HCT116 (cell line): ENCODE results near the gene STK39. TPM values are rescaled to one million over a fixed set of nuclear protein-coding genes. Genes with fewer than 3 reads are reported as not detected.

Experiments used
- ATAC-seq: fragments of 200-7000 bp; cut with Tn5 transposase; 2 replicates; pipeline ENCODE4 v1.9.1; 2020; ENCODE audit warnings: mild to moderate bottlenecking, moderate library complexity
- BruUV-seq: library from RNA; stranded (reverse); fragments of 400-500 nt; replicated peaks from 2 replicates; lab custom pipeline; 2021; lab: Mats Ljungman, UMichigan
- CTCF ChIA-PET: fragments of 300-600 bp; sonication (Branson Sonifier 250); formaldehyde crosslinking; loops from one replicate; lab custom pipeline; 2021; ENCODE audit warnings: antibody characterized with exemption; lab: Charles Lee
- POLR2A ChIA-PET: fragments of 300-600, 350-600 bp; sonication (Branson Sonifier 250); formaldehyde crosslinking; loops from one replicate; lab custom pipeline; 2021; ENCODE audit warnings: antibody characterized with exemption; lab: Charles Lee
- RAD21 ChIA-PET, 2 experiments: fragments of 300-600 bp; sonication (Branson Sonifier 250); formaldehyde crosslinking; loops; one replicate each; lab custom pipeline; 2023; ENCODE audit warnings: low total read pairs in 2 of 2; ENCODE audit not compliant: uncharacterized antibody in 2 of 2, unreplicated experiment in 2 of 2, low non-redundant PET in 1 of 2; lab: Charles Lee
- DNase-seq: peaks from one replicate; pipeline ENCODE4 v3.0.0-alpha.2; 2010; ENCODE audit warnings: low read depth, low spot score
- H2AFZ ChIP-seq: fragments of 200-600 bp; shearing (Covaris generic), sonication (generic); 2 replicates; pipeline ENCODE4 v1.6.1; 2017; ENCODE audit warnings: low read depth, mixed run types, mixed read lengths, antibody characterized with exemption, low read length; ENCODE audit not compliant: poor library complexity, severe bottlenecking
- H3K27ac ChIP-seq: 2 replicates; pipeline ENCODE4 v1.5.1; 2012; ENCODE audit warnings: low read depth, low read length
- H3K27me3 ChIP-seq: fragments of 200-600 bp; sonication (generic); 2 replicates; pipeline ENCODE4 v1.6.1; 2016; ENCODE audit warnings: mixed run types, low read length, mixed read lengths; ENCODE audit not compliant: insufficient read depth
- H3K36me3 ChIP-seq, 2 experiments: fragments of 200-500 bp in 1 of 2; fragments of 200-600 bp in 1 of 2; sonication (Bioruptor generic) in 1 of 2; sonication (generic) in 1 of 2; 2 replicates each; pipeline versions ENCODE4 v1.5.1 to v1.6.1; 2014 to 2016; ENCODE audit warnings: low read length in 2 of 2, inconsistent platforms in 1 of 2, mixed read lengths in 1 of 2, mixed run types in 1 of 2; ENCODE audit not compliant: insufficient read depth in 2 of 2, control insufficient read depth in 1 of 2
- H3K4me1 ChIP-seq, 2 experiments: fragments of 200-600 bp in 1 of 2; sonication (generic) in 1 of 2; 2 replicates each; pipeline versions ENCODE4 v1.5.1 to v1.6.1; 2012 to 2017; ENCODE audit warnings: low read length in 2 of 2, inconsistent platforms in 1 of 2, mild to moderate bottlenecking in 1 of 2, mixed read lengths in 1 of 2, mixed run types in 1 of 2, moderate library complexity in 1 of 2; ENCODE audit not compliant: insufficient read depth in 2 of 2, control insufficient read depth in 1 of 2
- H3K4me2 ChIP-seq: fragments of 200-600 bp; sonication (generic); 2 replicates; pipeline ENCODE4 v1.6.1; 2017; ENCODE audit warnings: mixed run types, low read length, mixed read lengths
- H3K4me3 ChIP-seq, 2 experiments: fragments of 200-600 bp in 1 of 2; sonication (generic) in 1 of 2; replicated peaks in 1 of 2; 2 replicates each; pipeline ENCODE4 v1.5.1; 2011 to 2016; ENCODE audit warnings: low read length in 2 of 2, control low read depth in 1 of 2, low read depth in 1 of 2, mild to moderate bottlenecking in 1 of 2, mixed read lengths in 1 of 2, mixed run types in 1 of 2
- H3K79me2 ChIP-seq: fragments of 200-600 bp; sonication (generic); 2 replicates; pipeline ENCODE4 v1.6.1; 2017; ENCODE audit warnings: mild to moderate bottlenecking, mixed run types, low read length, moderate library complexity, mixed read lengths; ENCODE audit not compliant: insufficient read depth
- H3K9ac ChIP-seq: fragments of 200-600 bp; sonication (generic); 2 replicates; pipeline ENCODE4 v1.6.1; 2016; ENCODE audit warnings: low read length, mixed read lengths
- H3K9me2 ChIP-seq: fragments of 200-600 bp; sonication (generic), shearing (Covaris generic); 2 replicates; pipeline ENCODE4 v1.6.1; 2017; ENCODE audit warnings: mixed run types, mild to moderate bottlenecking, moderate library complexity; ENCODE audit not compliant: insufficient read depth
- H3K9me3 ChIP-seq, 2 experiments: fragments of 200-500 bp in 1 of 2; fragments of 200-600 bp in 1 of 2; sonication (Bioruptor generic) in 1 of 2; sonication (generic) in 1 of 2; 2 replicates each; pipeline ENCODE4 v1.6.1; 2014 to 2017; ENCODE audit warnings: low read length in 2 of 2, mixed read lengths in 2 of 2, inconsistent platforms in 1 of 2, low read depth in 1 of 2, mild to moderate bottlenecking in 1 of 2, mixed run types in 1 of 2, moderate library complexity in 1 of 2; ENCODE audit not compliant: control insufficient read depth in 1 of 2, insufficient read depth in 1 of 2
- H4K20me1 ChIP-seq: fragments of 200-600 bp; sonication (generic), shearing (Covaris generic); 2 replicates; pipeline ENCODE4 v1.6.1; 2017; ENCODE audit warnings: mixed run types, mild to moderate bottlenecking, moderate library complexity; ENCODE audit not compliant: insufficient read depth
- EZH2phosphoT487 ChIP-seq: fragments of 200-600 bp; IDR thresholded peaks from 2 replicates; pipeline ENCODE4 v1.6.1; 2018; ENCODE audit warnings: antibody characterized with exemption, borderline replicate concordance
- FOSL1 ChIP-seq: IDR thresholded peaks from 2 replicates; pipeline ENCODE4 v1.6.1; 2012; ENCODE audit warnings: low read depth
- POLR2A ChIP-seq: IDR thresholded peaks from 2 replicates; pipeline ENCODE4 v1.7.0; 2011; ENCODE audit warnings: borderline replicate concordance; ENCODE audit not compliant: insufficient read depth, insufficient read length; ENCODE audit errors: extremely low read depth
- SRF ChIP-seq: IDR thresholded peaks from 2 replicates; pipeline ENCODE4 v1.6.1; 2012; ENCODE audit warnings: low read depth
- YY1 ChIP-seq: IDR thresholded peaks from 2 replicates; pipeline ENCODE4 v1.6.1; 2011; ENCODE audit warnings: low read length, low read depth, moderate library complexity, mild to moderate bottlenecking; ENCODE audit not compliant: insufficient replicate concordance; ENCODE audit errors: extremely low read depth
- intact Hi-C: fragments of 100-400 bp; cut with micrococcal nuclease; formaldehyde crosslinking; loops from 2 replicates; pipeline ENCODE4 v1.10.0; 2022
- total RNA-seq: library from RNA; stranded (reverse); gene quantifications from one replicate; pipeline ENCODE4 v1.2.1, GENCODE V29; 2021; ENCODE audit not compliant: unreplicated experiment
- TF ChIP-seq, protein P1 (sequence below), 3 experiments: fragments of 200-600 bp in 1 of 3; sonication (generic) in 1 of 3; IDR thresholded peaks in 2 of 3; conservative IDR thresholded peaks in 1 of 3; 2 replicates each; pipeline ENCODE4 v1.5.1; 2012 to 2017; ENCODE audit warnings: low read depth in 2 of 3, low read length in 2 of 3, antibody characterized with exemption in 1 of 3, borderline replicate concordance in 1 of 3, control low read depth in 1 of 3, mild to moderate bottlenecking in 1 of 3, mixed read lengths in 1 of 3, mixed run types in 1 of 3, moderate library complexity in 1 of 3; ENCODE audit not compliant: insufficient read depth in 1 of 3
- TF ChIP-seq, protein P2 (sequence below): IDR thresholded peaks from 2 replicates; pipeline ENCODE4 v1.6.1; 2011; ENCODE audit warnings: mild to moderate bottlenecking, low read length, moderate library complexity; ENCODE audit not compliant: insufficient replicate concordance; ENCODE audit errors: extremely low read depth
- TF ChIP-seq, protein P3 (sequence below): IDR thresholded peaks from 2 replicates; pipeline ENCODE4 v1.6.1; 2012
- TF ChIP-seq, protein P4 (sequence below): IDR thresholded peaks from 2 replicates; pipeline ENCODE4 v1.6.1; 2012; ENCODE audit warnings: low read depth

Gene STK39
- total RNA-seq, 1 experiment from 2014 or later: 118 TPM

DNA sequence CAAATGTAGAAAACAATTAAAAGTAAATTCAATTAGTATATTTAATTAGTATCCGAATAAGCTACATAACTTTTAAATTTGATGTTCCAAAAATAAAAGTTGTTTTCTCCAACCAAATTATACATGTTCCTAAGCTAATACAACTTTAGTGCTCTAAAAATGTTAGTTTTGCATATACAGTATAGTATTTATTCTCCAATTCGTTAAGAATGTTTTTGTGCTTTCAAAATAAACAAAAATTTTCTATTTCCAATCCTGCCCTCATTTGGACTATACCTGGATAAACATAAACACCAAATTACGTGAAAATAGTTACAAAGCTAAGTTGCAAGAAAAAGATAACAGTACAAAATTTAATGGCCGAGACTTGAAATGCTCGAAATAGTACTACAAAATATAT is 71.9 kb downstream of the STK39 start:
- peaks cover 0 to 3% of the 10 kb centered on the region in 2 experiments; a peak in 1 of 4 replicates for H3K36me3 ChIP-seq
- POLR2A ChIA-PET: interaction anchor here (1.2 kb wide), 1 partner anchor 10 kb away, joined by 3 read pairs; no protein-coding TSS in a partner anchor
- H3K9me2 ChIP-seq: no peaks in the 10 kb centered on the region
- no peak overlapping the region for H2AFZ ChIP-seq
- peaks cover 11 to 52% of the 10 kb centered on the region in 2 experiments; a peak in 3 of 4 replicates for H3K4me1 ChIP-seq
- no peaks in the 10 kb centered on the region for H3K27me3 ChIP-seq
- H3K4me3 ChIP-seq: no peak overlapping the region
- CTCF ChIA-PET: no interaction called here
- ATAC-seq (no peak), DNase-seq (no peak)
- H3K9me3 ChIP-seq: no peaks in the 10 kb centered on the region
- BruUV-seq: no TSS peak
- no peak overlapping the region for H3K27ac ChIP-seq
- peaks cover 96% of the 10 kb centered on the region for H3K79me2 ChIP-seq
- RAD21 ChIA-PET: no interaction called here
- H4K20me1 ChIP-seq: no peaks in the 10 kb centered on the region
- no peak overlapping the region for H3K9ac ChIP-seq
- H3K4me2 ChIP-seq: no peak overlapping the region
- TF ChIP-seq FOSL1 (no peak), POLR2A (no peak), SRF (no peak), EZH2phosphoT487 (no peak), YY1 (no peak)
- TF ChIP-seq, protein P1, sequence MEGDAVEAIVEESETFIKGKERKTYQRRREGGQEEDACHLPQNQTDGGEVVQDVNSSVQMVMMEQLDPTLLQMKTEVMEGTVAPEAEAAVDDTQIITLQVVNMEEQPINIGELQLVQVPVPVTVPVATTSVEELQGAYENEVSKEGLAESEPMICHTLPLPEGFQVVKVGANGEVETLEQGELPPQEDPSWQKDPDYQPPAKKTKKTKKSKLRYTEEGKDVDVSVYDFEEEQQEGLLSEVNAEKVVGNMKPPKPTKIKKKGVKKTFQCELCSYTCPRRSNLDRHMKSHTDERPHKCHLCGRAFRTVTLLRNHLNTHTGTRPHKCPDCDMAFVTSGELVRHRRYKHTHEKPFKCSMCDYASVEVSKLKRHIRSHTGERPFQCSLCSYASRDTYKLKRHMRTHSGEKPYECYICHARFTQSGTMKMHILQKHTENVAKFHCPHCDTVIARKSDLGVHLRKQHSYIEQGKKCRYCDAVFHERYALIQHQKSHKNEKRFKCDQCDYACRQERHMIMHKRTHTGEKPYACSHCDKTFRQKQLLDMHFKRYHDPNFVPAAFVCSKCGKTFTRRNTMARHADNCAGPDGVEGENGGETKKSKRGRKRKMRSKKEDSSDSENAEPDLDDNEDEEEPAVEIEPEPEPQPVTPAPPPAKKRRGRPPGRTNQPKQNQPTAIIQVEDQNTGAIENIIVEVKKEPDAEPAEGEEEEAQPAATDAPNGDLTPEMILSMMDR (IDR thresholded peaks at IDR 0.05 in 2 of 3, conservative IDR thresholded peaks at IDR 0.05 in 1 of 3; ENCODE audit: borderline replicate concordance in 1 of 3, insufficient read depth in 1 of 3, low read depth in 2 of 3, low read length in 2 of 3): no peak
- TF ChIP-seq, protein P2, sequence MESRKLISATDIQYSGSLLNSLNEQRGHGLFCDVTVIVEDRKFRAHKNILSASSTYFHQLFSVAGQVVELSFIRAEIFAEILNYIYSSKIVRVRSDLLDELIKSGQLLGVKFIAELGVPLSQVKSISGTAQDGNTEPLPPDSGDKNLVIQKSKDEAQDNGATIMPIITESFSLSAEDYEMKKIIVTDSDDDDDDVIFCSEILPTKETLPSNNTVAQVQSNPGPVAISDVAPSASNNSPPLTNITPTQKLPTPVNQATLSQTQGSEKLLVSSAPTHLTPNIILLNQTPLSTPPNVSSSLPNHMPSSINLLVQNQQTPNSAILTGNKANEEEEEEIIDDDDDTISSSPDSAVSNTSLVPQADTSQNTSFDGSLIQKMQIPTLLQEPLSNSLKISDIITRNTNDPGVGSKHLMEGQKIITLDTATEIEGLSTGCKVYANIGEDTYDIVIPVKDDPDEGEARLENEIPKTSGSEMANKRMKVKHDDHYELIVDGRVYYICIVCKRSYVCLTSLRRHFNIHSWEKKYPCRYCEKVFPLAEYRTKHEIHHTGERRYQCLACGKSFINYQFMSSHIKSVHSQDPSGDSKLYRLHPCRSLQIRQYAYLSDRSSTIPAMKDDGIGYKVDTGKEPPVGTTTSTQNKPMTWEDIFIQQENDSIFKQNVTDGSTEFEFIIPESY: no peak
- TF ChIP-seq, protein P3, sequence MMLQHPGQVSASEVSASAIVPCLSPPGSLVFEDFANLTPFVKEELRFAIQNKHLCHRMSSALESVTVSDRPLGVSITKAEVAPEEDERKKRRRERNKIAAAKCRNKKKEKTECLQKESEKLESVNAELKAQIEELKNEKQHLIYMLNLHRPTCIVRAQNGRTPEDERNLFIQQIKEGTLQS: no peak
- TF ChIP-seq, protein P4, sequence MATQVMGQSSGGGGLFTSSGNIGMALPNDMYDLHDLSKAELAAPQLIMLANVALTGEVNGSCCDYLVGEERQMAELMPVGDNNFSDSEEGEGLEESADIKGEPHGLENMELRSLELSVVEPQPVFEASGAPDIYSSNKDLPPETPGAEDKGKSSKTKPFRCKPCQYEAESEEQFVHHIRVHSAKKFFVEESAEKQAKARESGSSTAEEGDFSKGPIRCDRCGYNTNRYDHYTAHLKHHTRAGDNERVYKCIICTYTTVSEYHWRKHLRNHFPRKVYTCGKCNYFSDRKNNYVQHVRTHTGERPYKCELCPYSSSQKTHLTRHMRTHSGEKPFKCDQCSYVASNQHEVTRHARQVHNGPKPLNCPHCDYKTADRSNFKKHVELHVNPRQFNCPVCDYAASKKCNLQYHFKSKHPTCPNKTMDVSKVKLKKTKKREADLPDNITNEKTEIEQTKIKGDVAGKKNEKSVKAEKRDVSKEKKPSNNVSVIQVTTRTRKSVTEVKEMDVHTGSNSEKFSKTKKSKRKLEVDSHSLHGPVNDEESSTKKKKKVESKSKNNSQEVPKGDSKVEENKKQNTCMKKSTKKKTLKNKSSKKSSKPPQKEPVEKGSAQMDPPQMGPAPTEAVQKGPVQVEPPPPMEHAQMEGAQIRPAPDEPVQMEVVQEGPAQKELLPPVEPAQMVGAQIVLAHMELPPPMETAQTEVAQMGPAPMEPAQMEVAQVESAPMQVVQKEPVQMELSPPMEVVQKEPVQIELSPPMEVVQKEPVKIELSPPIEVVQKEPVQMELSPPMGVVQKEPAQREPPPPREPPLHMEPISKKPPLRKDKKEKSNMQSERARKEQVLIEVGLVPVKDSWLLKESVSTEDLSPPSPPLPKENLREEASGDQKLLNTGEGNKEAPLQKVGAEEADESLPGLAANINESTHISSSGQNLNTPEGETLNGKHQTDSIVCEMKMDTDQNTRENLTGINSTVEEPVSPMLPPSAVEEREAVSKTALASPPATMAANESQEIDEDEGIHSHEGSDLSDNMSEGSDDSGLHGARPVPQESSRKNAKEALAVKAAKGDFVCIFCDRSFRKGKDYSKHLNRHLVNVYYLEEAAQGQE: no peak
- intact Hi-C loops: no loop called here
